ENCODE measurements around the gene DNAJC8.

DNAJC8 gene

GRCh38 chr1:28272215-28272852, 39.5 kb upstream of the DNAJC8 start:
- Histone ChIP-seq H3K9me3 (ENCODE audit: control insufficient read depth, insufficient read depth, low read depth, low read length) (no peaks in the 10 kb centered on the region), H3K36me3 (ENCODE audit: control insufficient read depth in 2 of 2, insufficient read depth in 1 of 2, low read length in 2 of 2) (peaks cover 33 to 81% of the 10 kb centered on the region in 2 experiments), H3K4me1 (ENCODE audit: control insufficient read depth, insufficient read depth, low read length) (no peaks in the 10 kb centered on the region; the same call in 1 of the 2 replicates), H3K27ac (ENCODE audit: extremely low read depth, low read depth, low read length) (no peak overlapping the region), H3K4me3 (ENCODE audit: low read depth, low read length) (no peak overlapping the region)
- peak; percentile 57; the same call in 1 of the 2 replicates for TF ChIP-seq SCRT1 (tag by site-specific recombination; IDR thresholded peaks at IDR 0.05; ENCODE audit: borderline replicate concordance)
- peak; percentile 82 for TF ChIP-seq SCRT2 (tag by site-specific recombination; IDR thresholded peaks at IDR 0.05)
- TF ChIP-seq ZNF514 (tag by site-specific recombination; IDR thresholded peaks at IDR 0.05), result no peak
- ChIA-PET POLR2A (interaction anchor here (0.6 kb wide), 1 partner anchor 22 kb away, joined by 3 read pairs; no protein-coding TSS in a partner anchor), CTCF (no interaction called here)

- POLR2A ChIA-PET, result interaction anchor here (1.2 kb wide), 1 partner anchor 9 kb away, joined by 4 read pairs; no protein-coding TSS in a partner anchor
- CTCF ChIA-PET, result interaction anchor here (0.6 to 1.4 kb wide), 3 partner anchors 21 to 45 kb away, joined by 3 to 6 read pairs (median 3); no protein-coding TSS in a partner anchor
These were observed 36.7 kb upstream of the DNAJC8 start for GRCh38 chr1:28269529-28269928.

More at GRCh38 chr1:28269529-28269928, 36.7 kb upstream of the DNAJC8 start:
- H3K4me3 ChIP-seq (ENCODE audit: low read depth, low read length), result no peak overlapping the region
- H3K4me1 ChIP-seq (ENCODE audit: control insufficient read depth, insufficient read depth, low read length), result peaks cover 11% of the 10 kb centered on the region; the same call in 1 of the 2 replicates
- H3K36me3 ChIP-seq (ENCODE audit: control insufficient read depth in 2 of 2, insufficient read depth in 1 of 2, low read length in 2 of 2), result peaks cover 10 to 59% of the 10 kb centered on the region in 2 experiments; a peak in 2 of 3 replicates
- H3K27ac ChIP-seq (ENCODE audit: extremely low read depth, low read depth, low read length), result no peak overlapping the region
- TF ChIP-seq ZNF184 (tag by site-specific recombination; IDR thresholded peaks at IDR 0.05) (no peak), HIC1 (tag by site-specific recombination; IDR thresholded peaks at IDR 0.05) (no peak), GFI1B (tag by site-specific recombination; IDR thresholded peaks at IDR 0.05) (no peak), ZBTB6 (tag by site-specific recombination; IDR thresholded peaks at IDR 0.05) (no peak), MYNN (tag by site-specific recombination; IDR thresholded peaks at IDR 0.05; ENCODE audit: borderline replicate concordance) (no peak), FEZF1 (tag by site-specific recombination; IDR thresholded peaks at IDR 0.05) (no peak), ZNF239 (tag by site-specific recombination; IDR thresholded peaks at IDR 0.05) (no peak), ZNF624 (tag by site-specific recombination; IDR thresholded peaks at IDR 0.05) (no peak), ZNF10 (tag by site-specific recombination; IDR thresholded peaks at IDR 0.05) (no peak), ZBTB7A (tag by site-specific recombination; IDR thresholded peaks at IDR 0.05; ENCODE audit: low read depth) (no peak), ZNF398 (tag by site-specific recombination; IDR thresholded peaks at IDR 0.05) (no peak), BCL11B (tag by site-specific recombination; IDR thresholded peaks at IDR 0.05; ENCODE audit: low read depth) (no peak), ZNF843 (tag by site-specific recombination; IDR thresholded peaks at IDR 0.05) (no peak), SCRT2 (tag by site-specific recombination; IDR thresholded peaks at IDR 0.05) (no peak), ZNF157 (tag by site-specific recombination; IDR thresholded peaks at IDR 0.05) (no peak)
- H3K9me3 ChIP-seq (ENCODE audit: control insufficient read depth, insufficient read depth, low read depth, low read length), result no peaks in the 10 kb centered on the region
